Testis (tissue), 2 donors: ENCODE measurements around the gene ADGRD1.

Experiments
- POLR2A ChIP-seq: fragments of 450-650 bp; IDR thresholded peaks from one replicate; pipeline ENCODE4 v1.6.1; 2017; ENCODE audit warnings: antibody characterized with exemption, mild to moderate bottlenecking, moderate library complexity
- TF ChIP-seq, protein P1 (sequence below), 3 experiments: fragments of 450-650 bp in 2 of 3; fragments of 200-600 bp in 1 of 3; sonication (generic) in 1 of 3; IDR thresholded peaks; one replicate each; pipeline ENCODE4 v1.5.1; 2016 to 2019; ENCODE audit warnings: antibody characterized with exemption in 3 of 3, mild to moderate bottlenecking in 2 of 3, moderate library complexity in 1 of 3

DNA sequence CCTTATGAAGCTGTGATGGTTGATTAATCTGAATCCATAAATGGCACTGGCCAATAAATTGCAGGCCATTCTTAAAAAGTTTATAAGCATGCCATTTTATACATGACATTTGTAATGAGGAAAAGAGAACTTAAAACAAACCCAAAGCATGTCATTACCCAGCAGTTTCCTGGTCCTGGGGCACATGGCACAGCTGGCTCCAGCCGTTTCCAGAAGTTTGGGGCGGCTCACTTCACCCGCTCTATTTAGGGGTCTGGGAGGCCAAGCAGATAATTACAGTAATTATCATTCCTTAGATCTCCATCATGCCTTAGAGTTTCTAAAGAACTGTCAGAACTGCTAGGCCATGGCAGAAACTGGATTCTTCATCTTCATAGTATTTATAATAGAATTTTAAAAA, 6.4 kb downstream of the ADGRD1 start:
- no peak for TF ChIP-seq POLR2A
- TF ChIP-seq, protein P1, sequence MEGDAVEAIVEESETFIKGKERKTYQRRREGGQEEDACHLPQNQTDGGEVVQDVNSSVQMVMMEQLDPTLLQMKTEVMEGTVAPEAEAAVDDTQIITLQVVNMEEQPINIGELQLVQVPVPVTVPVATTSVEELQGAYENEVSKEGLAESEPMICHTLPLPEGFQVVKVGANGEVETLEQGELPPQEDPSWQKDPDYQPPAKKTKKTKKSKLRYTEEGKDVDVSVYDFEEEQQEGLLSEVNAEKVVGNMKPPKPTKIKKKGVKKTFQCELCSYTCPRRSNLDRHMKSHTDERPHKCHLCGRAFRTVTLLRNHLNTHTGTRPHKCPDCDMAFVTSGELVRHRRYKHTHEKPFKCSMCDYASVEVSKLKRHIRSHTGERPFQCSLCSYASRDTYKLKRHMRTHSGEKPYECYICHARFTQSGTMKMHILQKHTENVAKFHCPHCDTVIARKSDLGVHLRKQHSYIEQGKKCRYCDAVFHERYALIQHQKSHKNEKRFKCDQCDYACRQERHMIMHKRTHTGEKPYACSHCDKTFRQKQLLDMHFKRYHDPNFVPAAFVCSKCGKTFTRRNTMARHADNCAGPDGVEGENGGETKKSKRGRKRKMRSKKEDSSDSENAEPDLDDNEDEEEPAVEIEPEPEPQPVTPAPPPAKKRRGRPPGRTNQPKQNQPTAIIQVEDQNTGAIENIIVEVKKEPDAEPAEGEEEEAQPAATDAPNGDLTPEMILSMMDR (IDR thresholded peaks at IDR 0.05), result no peak
